Smooth muscle cell (in vitro differentiated cells): Measurements from ENCODE around the gene MEF2D. TPM values are rescaled to one million over a fixed set of nuclear protein-coding genes. Genes with fewer than 3 reads are reported as not detected.
A peak's percentile ranks its signal among the peaks of the same experiment; 100 is the strongest.

Source experiments
- DNase-seq: peaks from one replicate; lab custom pipeline; 2025; ENCODE audit not compliant: unreplicated experiment; lab: John Stamatoyannopoulos, UW
- H2AFZ ChIP-seq: fragments of 200-600 bp; sonication (generic); 2 replicates; pipeline ENCODE4 v1.6.0; 2016; ENCODE audit warnings: antibody characterized with exemption, low read depth, mild to moderate bottlenecking
- H3F3A ChIP-seq: fragments of 200-600 bp; sonication (generic); 2 replicates; pipeline ENCODE4 v1.6.0; 2017; ENCODE audit warnings: antibody characterized with exemption, low read depth
- H3K27ac ChIP-seq: fragments of 200-600 bp; sonication (generic); 2 replicates; pipeline ENCODE4 v1.5.1; 2016; ENCODE audit warnings: low read depth, mild to moderate bottlenecking
- H3K27me3 ChIP-seq: fragments of 200-600 bp; sonication (generic); 2 replicates; pipeline ENCODE4 v1.6.1; 2016; ENCODE audit warnings: low read depth, mild to moderate bottlenecking
- H3K36me3 ChIP-seq: fragments of 200-600 bp; sonication (generic); 2 replicates; pipeline ENCODE4 v1.5.1; 2016; ENCODE audit warnings: low read depth
- H3K4me1 ChIP-seq: fragments of 200-600 bp; sonication (generic); 2 replicates; pipeline ENCODE4 v1.5.1; 2016; ENCODE audit warnings: low read depth
- H3K4me2 ChIP-seq: fragments of 200-600 bp; sonication (generic); 2 replicates; pipeline ENCODE4 v1.6.0; 2016; ENCODE audit warnings: mild to moderate bottlenecking
- H3K4me3 ChIP-seq: fragments of 200-600 bp; sonication (generic); 2 replicates; pipeline ENCODE4 v1.5.1; 2016; ENCODE audit warnings: mild to moderate bottlenecking
- H3K79me2 ChIP-seq: fragments of 200-600 bp; sonication (generic); 2 replicates; pipeline ENCODE4 v1.6.0; 2016; ENCODE audit warnings: low read depth, mild to moderate bottlenecking
- H3K9ac ChIP-seq: fragments of 200-600 bp; sonication (generic); 2 replicates; pipeline ENCODE4 v1.6.0; 2016; ENCODE audit warnings: low read depth
- H3K9me3 ChIP-seq: fragments of 200-600 bp; sonication (generic); replicated peaks from 2 replicates; pipeline ENCODE4 v1.5.1; 2016; ENCODE audit warnings: low read depth
- H4K20me1 ChIP-seq: fragments of 200-600 bp; sonication (generic); 2 replicates; pipeline ENCODE4 v1.6.0; 2016; ENCODE audit warnings: low read depth
- WGBS: methylation state at CpG from one replicate; pipeline ENCODE4 v1.1.7; 2016; ENCODE audit warnings: low lambda C conversion rate; 5-methylcytosine and 5-hydroxymethylcytosine counted together
- polyA plus RNA-seq: library from polyadenylated mRNA; unstranded; fragments of >200 nt; fragmentation: Nextera tagmentation; extraction: Ambion mirVana; gene quantifications from 2 replicates; pipeline ENCODE4 v1.2.1, GENCODE V29; 2016
- total RNA-seq: library from RNA; depleted of rRNA; stranded (reverse); fragments of >200 nt; gene quantifications from 2 replicates; pipeline ENCODE4 v1.2.3, GENCODE V29; 2014
- TF ChIP-seq, protein P1 (sequence below): fragments of 200-600 bp; sonication (generic); IDR thresholded peaks from 2 replicates; pipeline ENCODE4 v1.5.1; 2017; ENCODE audit warnings: borderline replicate concordance, mild to moderate bottlenecking, antibody characterized with exemption; ENCODE audit not compliant: insufficient read depth, poor library complexity, severe bottlenecking

Gene MEF2D
- total and polyA plus RNA-seq, 2 experiments from 2014 or later = 23.2 to 45.6 TPM

DNA sequence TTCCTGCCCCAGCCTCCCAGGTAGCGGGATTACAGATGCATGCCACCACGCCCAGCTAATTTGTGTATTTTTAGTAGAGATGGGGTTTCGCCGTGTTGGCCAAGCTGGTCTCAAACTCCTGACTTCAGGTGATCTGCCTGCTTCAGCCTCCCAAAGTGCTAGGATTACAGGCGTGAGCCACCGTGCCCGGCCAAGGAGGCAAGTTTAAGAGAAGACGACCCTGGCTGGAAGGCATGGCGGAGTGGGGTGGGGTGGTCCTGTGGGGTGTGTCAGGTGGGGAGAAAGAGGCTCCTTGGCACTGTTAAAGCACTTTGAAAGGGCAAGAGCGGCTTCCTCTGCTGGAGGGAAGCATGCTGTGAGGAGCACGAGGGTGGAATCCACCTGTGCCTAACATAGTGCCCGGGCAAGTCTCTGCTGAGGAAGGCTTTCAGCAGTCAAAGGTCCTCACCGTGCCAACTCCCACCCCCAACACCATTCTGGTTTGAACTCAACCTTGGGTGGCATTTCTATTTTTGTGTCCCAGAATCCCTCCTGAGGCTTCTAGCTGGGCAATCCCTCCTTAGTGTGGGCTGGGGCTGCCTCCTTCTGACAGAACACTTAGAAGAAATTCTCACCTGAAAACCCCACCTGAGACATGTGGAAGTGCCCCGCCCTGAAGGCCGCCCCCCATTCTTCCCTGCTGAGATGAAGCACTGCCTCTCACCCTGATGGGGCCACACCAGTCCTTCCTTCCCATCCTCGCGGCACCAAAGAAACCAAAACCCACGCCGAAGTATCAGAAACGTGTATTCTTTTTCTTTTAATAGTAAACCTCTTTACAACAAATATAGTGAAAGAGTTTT, 37.4 kb downstream of the MEF2D start:
- Histone ChIP-seq H3K79me2 (no peaks in the 10 kb centered on the region), H3K27me3 (no peaks in the 10 kb centered on the region), H3K4me3 (no peak overlapping the region), H3K9me3 (no peaks in the 10 kb centered on the region), H3K36me3 (no peaks in the 10 kb centered on the region), H3K27ac (no peak overlapping the region), H4K20me1 (peaks cover 72% of the 10 kb centered on the region), H3F3A (peaks cover 15% of the 10 kb centered on the region), H2AFZ (no peak overlapping the region), H3K4me1 (no peaks in the 10 kb centered on the region), H3K4me2 (no peak overlapping the region), H3K9ac (no peak overlapping the region)
- DNase-seq = no peak
- TF ChIP-seq, protein P1, sequence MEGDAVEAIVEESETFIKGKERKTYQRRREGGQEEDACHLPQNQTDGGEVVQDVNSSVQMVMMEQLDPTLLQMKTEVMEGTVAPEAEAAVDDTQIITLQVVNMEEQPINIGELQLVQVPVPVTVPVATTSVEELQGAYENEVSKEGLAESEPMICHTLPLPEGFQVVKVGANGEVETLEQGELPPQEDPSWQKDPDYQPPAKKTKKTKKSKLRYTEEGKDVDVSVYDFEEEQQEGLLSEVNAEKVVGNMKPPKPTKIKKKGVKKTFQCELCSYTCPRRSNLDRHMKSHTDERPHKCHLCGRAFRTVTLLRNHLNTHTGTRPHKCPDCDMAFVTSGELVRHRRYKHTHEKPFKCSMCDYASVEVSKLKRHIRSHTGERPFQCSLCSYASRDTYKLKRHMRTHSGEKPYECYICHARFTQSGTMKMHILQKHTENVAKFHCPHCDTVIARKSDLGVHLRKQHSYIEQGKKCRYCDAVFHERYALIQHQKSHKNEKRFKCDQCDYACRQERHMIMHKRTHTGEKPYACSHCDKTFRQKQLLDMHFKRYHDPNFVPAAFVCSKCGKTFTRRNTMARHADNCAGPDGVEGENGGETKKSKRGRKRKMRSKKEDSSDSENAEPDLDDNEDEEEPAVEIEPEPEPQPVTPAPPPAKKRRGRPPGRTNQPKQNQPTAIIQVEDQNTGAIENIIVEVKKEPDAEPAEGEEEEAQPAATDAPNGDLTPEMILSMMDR = no peak
- 87% methylated on average over 20 of the region's 20 CpGs for WGBS

DNA sequence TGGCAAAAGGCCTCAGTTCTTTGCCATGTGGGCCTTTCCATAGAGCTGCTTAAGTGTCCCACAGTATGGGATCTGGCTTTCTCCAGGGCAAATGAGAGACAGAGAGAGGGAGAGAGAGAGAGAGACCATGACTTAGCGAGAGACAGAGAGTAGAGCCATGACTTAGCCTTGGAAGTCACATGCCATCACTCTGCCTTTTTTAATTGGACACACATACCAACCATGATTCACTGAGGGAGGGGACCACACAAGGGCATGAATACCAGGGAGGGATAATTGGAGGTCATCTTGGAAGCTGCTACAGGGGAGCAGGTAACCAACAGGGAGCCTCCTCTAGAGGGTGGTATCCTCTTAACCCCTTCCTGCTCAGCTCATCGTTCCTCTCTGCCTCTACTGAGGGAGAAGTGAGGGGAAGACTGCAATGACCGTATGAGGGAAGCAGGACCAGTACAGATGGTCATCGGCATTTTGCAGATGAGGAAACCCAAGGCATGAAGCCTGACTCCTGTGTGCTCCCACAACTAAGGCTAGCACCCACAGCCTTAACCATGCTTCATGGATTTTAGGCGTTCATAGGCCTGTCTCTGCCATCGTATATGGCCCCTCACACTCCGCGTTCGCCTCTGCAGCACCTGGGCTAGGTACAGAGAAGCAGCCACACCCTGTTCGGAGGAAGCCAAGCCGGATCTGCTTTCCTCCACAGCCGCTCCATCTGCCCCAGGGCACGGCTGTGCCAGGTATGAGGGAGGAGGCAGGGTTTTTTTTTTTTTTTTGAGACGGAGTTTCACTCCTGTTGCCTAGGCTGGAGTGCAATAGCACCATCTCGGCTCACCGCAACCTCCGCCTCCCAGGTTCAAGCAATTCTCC, 38.6 kb downstream of the MEF2D start:
- H3K79me2 ChIP-seq = no peaks in the 10 kb centered on the region
- peaks cover 60% of the 10 kb centered on the region for H4K20me1 ChIP-seq
- TF ChIP-seq, protein P1 = no peak
- no peak overlapping the region for H2AFZ ChIP-seq
- no peaks in the 10 kb centered on the region for H3K36me3 ChIP-seq
- DNase-seq = no peak
- WGBS = 92% methylated on average over 17 of the region's 17 CpGs
- no peak overlapping the region for H3K9ac ChIP-seq
- H3K4me3 ChIP-seq = no peak overlapping the region
- peaks cover 15% of the 10 kb centered on the region for H3F3A ChIP-seq
- no peak overlapping the region for H3K27ac ChIP-seq
- no peaks in the 10 kb centered on the region for H3K9me3 ChIP-seq
- H3K4me2 ChIP-seq = peak overlapping the region; percentile 9
- no peaks in the 10 kb centered on the region for H3K27me3 ChIP-seq
- no peaks in the 10 kb centered on the region for H3K4me1 ChIP-seq

DNA sequence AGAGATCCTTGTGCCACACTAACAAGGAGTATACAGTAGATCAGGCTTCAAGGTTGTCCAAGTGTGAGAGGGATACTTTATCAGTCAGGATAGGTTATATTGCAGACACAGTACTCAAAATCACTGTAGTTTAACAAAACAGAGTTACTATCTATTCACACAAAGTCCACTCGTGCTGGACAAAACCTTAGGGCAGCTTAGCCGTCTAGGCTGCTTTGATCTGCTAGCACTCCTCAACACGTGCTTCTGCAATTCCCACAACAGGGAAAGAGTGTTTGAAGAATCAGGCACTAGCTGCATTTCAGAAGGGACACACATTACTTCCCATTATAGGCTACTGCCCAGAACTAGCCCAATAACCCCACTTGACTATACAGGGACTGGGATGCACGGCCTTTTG, 39.5 kb downstream of the MEF2D start:
- no peak overlapping the region for H3K27ac ChIP-seq
- 58% methylated on average over 4 of the region's 4 CpGs for WGBS

More for the DNA sequence above, 39.5 kb downstream of the MEF2D start:
- peaks cover 15% of the 10 kb centered on the region for H3F3A ChIP-seq
- TF ChIP-seq, protein P1 = no peak
- no peak overlapping the region for H2AFZ ChIP-seq
- no peak overlapping the region for H3K4me3 ChIP-seq
- DNase-seq = no peak
- H3K79me2 ChIP-seq = no peaks in the 10 kb centered on the region
- H3K27me3 ChIP-seq = no peaks in the 10 kb centered on the region
- H3K4me2 ChIP-seq = no peak overlapping the region
- no peaks in the 10 kb centered on the region for H3K4me1 ChIP-seq
- no peaks in the 10 kb centered on the region for H3K36me3 ChIP-seq
- H3K9me3 ChIP-seq = no peaks in the 10 kb centered on the region
- no peak overlapping the region for H3K9ac ChIP-seq
- peaks cover 51% of the 10 kb centered on the region for H4K20me1 ChIP-seq
